HG02973 (cell line): ENCODE results near the gene ZNF536.
"Not testable (repeated sequence)": the region's sequence is repeated elsewhere in the genome, so short reads cannot be mapped to it uniquely, and the experiment has no call there.

Experiments used
- ATAC-seq: cut with Tn5 transposase; IDR thresholded peaks from one replicate; pipeline ENCODE4 v1.9.1; 2021; ENCODE audit warnings: moderate library complexity; ENCODE audit not compliant: unreplicated experiment

Gene ZNF536

GRCh38 chr19:30386551-30387143 lies 14.5 kb downstream of the ZNF536 start:
- ATAC-seq, result no peak

- ATAC-seq, result no peak
Observed at GRCh38 chr19:30387311-30388115, 15.3 kb downstream of the ZNF536 start.

GRCh38 chr19:30388327-30388726 lies 16.1 kb downstream of the ZNF536 start:
- ATAC-seq, result no peak

- ATAC-seq, result no peak
Observed at GRCh38 chr19:30388819-30389218, 16.6 kb downstream of the ZNF536 start.

GRCh38 chr19:30390356-30390988 lies 18.3 kb downstream of the ZNF536 start:
- no peak for ATAC-seq

- ATAC-seq, result no peak
Observed at GRCh38 chr19:30391052-30391451, 18.9 kb downstream of the ZNF536 start.

- ATAC-seq, result no peak
Observed at GRCh38 chr19:30391554-30392551, 19.7 kb downstream of the ZNF536 start.

GRCh38 chr19:30393046-30393445 lies 20.9 kb downstream of the ZNF536 start:
- no peak for ATAC-seq

GRCh38 chr19:30393729-30394480 lies 21.7 kb downstream of the ZNF536 start:
- ATAC-seq, result no peak

GRCh38 chr19:30394481-30395151 lies 22.4 kb downstream of the ZNF536 start:
- no peak for ATAC-seq

- no peak for ATAC-seq
Observed at GRCh38 chr19:30395283-30395682, 23.1 kb downstream of the ZNF536 start.

GRCh38 chr19:30398539-30398938 lies 26.4 kb downstream of the ZNF536 start:
- ATAC-seq, result not testable (repeated sequence)

GRCh38 chr19:30401956-30402355 lies 29.8 kb downstream of the ZNF536 start:
- no peak for ATAC-seq

- no peak for ATAC-seq
Observed at GRCh38 chr19:30402436-30403202, 30.4 kb downstream of the ZNF536 start.

- no peak for ATAC-seq
Observed at GRCh38 chr19:30403203-30403985, 31.2 kb downstream of the ZNF536 start.

- no peak for ATAC-seq
Observed at GRCh38 chr19:30406220-30407067, 34.3 kb downstream of the ZNF536 start.

- ATAC-seq, result no peak
Observed at GRCh38 chr19:30407068-30407709, 35.0 kb downstream of the ZNF536 start.
